Measurements from ENCODE around the gene SLC39A10. TPM values are rescaled to one million over a fixed set of nuclear protein-coding genes. Genes with fewer than 3 reads are reported as not detected.

Gene SLC39A10
- total RNA-seq, 1 experiment from 2014 or later = 167 TPM

DNA sequence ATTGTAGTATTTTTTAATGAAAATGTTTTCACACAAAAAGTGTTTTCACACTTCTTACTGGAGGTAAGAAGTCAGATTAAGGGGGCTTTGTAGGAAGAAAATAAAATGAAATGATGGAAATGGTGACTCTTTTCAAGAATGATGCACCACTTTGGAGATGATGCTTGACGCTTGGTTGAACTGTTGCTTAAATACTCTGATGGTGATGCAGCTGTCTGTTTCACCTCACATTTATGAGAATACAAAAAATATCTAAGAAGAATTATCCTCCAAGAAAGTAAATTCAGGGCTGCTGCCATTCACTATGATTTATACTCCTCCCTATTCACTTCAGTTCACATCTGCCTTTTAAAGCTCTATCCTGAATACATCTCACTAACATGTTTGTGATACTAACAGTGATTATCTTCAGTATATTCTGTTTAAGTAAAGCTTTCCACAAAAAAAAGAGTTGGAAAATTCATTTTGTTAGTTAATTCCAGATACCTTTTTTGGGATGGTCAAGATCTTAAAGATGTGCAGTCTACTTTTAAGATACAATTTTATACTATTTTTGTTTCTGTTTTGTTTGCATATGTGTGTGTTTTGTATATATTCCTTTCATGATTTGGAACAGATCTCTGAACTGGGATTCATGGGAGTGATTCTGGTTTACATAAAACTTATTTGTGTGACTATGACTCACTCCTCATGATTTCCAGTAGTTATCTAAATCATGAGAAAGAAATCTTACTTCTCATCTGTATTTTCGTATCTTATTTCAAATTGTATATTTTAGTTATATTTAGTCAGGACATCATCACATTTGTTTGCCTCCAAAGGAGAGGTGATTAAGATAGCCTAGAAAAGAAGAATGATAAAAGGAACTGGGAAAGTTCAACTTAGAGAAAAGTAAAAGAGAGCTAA lies 53.1 kb downstream of the SLC39A10 start:
- POLR2A ChIA-PET = no interaction called here
- no peak overlapping the region for H3K27ac Mint-ChIP-seq
- no peak overlapping the region for H3K4me3 Mint-ChIP-seq
- ATAC-seq (no peak), DNase-seq (ENCODE audit: low spot score) (no peak)
- H3K27me3 Mint-ChIP-seq (ENCODE audit: low read depth) = no peaks in the 10 kb centered on the region
- no peak for TF ChIP-seq ZNF423 (CRISPR knock-in tag; IDR thresholded peaks at IDR 0.05)
- no peak for TF ChIP-seq ZNF219 (CRISPR knock-in tag; IDR thresholded peaks at IDR 0.05; ENCODE audit: borderline replicate concordance)
- no peak for TF ChIP-seq MXD4 (CRISPR knock-in tag; IDR thresholded peaks at IDR 0.05; ENCODE audit: borderline replicate concordance)
- TF ChIP-seq, protein P1, sequence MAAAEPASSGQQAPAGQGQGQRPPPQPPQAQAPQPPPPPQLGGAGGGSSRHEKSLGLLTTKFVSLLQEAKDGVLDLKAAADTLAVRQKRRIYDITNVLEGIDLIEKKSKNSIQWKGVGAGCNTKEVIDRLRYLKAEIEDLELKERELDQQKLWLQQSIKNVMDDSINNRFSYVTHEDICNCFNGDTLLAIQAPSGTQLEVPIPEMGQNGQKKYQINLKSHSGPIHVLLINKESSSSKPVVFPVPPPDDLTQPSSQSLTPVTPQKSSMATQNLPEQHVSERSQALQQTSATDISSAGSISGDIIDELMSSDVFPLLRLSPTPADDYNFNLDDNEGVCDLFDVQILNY (CRISPR knock-in tag; IDR thresholded peaks at IDR 0.05) = no peak
- TF ChIP-seq, protein P2, sequence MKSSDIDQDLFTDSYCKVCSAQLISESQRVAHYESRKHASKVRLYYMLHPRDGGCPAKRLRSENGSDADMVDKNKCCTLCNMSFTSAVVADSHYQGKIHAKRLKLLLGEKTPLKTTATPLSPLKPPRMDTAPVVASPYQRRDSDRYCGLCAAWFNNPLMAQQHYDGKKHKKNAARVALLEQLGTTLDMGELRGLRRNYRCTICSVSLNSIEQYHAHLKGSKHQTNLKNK (CRISPR knock-in tag; IDR thresholded peaks at IDR 0.05) = no peak
- TF ChIP-seq, protein P3, sequence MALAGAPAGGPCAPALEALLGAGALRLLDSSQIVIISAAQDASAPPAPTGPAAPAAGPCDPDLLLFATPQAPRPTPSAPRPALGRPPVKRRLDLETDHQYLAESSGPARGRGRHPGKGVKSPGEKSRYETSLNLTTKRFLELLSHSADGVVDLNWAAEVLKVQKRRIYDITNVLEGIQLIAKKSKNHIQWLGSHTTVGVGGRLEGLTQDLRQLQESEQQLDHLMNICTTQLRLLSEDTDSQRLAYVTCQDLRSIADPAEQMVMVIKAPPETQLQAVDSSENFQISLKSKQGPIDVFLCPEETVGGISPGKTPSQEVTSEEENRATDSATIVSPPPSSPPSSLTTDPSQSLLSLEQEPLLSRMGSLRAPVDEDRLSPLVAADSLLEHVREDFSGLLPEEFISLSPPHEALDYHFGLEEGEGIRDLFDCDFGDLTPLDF (CRISPR knock-in tag; IDR thresholded peaks at IDR 0.05) = no peak
- TF ChIP-seq MYBL2 (CRISPR knock-in tag; IDR thresholded peaks at IDR 0.05) = no peak
- TF ChIP-seq, protein P4, sequence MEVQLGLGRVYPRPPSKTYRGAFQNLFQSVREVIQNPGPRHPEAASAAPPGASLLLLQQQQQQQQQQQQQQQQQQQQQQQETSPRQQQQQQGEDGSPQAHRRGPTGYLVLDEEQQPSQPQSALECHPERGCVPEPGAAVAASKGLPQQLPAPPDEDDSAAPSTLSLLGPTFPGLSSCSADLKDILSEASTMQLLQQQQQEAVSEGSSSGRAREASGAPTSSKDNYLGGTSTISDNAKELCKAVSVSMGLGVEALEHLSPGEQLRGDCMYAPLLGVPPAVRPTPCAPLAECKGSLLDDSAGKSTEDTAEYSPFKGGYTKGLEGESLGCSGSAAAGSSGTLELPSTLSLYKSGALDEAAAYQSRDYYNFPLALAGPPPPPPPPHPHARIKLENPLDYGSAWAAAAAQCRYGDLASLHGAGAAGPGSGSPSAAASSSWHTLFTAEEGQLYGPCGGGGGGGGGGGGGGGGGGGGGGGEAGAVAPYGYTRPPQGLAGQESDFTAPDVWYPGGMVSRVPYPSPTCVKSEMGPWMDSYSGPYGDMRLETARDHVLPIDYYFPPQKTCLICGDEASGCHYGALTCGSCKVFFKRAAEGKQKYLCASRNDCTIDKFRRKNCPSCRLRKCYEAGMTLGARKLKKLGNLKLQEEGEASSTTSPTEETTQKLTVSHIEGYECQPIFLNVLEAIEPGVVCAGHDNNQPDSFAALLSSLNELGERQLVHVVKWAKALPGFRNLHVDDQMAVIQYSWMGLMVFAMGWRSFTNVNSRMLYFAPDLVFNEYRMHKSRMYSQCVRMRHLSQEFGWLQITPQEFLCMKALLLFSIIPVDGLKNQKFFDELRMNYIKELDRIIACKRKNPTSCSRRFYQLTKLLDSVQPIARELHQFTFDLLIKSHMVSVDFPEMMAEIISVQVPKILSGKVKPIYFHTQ (CRISPR knock-in tag; IDR thresholded peaks at IDR 0.05) = no peak
- TF ChIP-seq, protein P5, sequence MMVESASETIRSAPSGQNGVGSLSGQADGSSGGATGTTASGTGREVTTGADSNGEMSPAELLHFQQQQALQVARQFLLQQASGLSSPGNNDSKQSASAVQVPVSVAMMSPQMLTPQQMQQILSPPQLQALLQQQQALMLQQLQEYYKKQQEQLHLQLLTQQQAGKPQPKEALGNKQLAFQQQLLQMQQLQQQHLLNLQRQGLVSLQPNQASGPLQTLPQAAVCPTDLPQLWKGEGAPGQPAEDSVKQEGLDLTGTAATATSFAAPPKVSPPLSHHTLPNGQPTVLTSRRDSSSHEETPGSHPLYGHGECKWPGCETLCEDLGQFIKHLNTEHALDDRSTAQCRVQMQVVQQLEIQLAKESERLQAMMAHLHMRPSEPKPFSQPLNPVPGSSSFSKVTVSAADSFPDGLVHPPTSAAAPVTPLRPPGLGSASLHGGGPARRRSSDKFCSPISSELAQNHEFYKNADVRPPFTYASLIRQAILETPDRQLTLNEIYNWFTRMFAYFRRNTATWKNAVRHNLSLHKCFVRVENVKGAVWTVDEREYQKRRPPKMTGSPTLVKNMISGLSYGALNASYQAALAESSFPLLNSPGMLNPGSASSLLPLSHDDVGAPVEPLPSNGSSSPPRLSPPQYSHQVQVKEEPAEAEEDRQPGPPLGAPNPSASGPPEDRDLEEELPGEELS (CRISPR knock-in tag; IDR thresholded peaks at IDR 0.05) = no peak
- TF ChIP-seq, protein P6, sequence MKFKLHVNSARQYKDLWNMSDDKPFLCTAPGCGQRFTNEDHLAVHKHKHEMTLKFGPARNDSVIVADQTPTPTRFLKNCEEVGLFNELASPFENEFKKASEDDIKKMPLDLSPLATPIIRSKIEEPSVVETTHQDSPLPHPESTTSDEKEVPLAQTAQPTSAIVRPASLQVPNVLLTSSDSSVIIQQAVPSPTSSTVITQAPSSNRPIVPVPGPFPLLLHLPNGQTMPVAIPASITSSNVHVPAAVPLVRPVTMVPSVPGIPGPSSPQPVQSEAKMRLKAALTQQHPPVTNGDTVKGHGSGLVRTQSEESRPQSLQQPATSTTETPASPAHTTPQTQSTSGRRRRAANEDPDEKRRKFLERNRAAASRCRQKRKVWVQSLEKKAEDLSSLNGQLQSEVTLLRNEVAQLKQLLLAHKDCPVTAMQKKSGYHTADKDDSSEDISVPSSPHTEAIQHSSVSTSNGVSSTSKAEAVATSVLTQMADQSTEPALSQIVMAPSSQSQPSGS (CRISPR knock-in tag; IDR thresholded peaks at IDR 0.05; ENCODE audit: borderline replicate concordance, low read depth) = no peak
- no peak for TF ChIP-seq PRRX2 (CRISPR knock-in tag; IDR thresholded peaks at IDR 0.05)
- no peak for TF ChIP-seq JUN (CRISPR knock-in tag; IDR thresholded peaks at IDR 0.05)
- TF ChIP-seq ZNF138 (CRISPR knock-in tag; conservative IDR thresholded peaks at IDR 0.05) = no peak
- TF ChIP-seq, protein P7, sequence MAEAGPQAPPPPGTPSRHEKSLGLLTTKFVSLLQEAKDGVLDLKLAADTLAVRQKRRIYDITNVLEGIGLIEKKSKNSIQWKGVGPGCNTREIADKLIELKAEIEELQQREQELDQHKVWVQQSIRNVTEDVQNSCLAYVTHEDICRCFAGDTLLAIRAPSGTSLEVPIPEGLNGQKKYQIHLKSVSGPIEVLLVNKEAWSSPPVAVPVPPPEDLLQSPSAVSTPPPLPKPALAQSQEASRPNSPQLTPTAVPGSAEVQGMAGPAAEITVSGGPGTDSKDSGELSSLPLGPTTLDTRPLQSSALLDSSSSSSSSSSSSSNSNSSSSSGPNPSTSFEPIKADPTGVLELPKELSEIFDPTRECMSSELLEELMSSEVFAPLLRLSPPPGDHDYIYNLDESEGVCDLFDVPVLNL (CRISPR knock-in tag; IDR thresholded peaks at IDR 0.05; ENCODE audit: borderline replicate concordance, low read depth) = no peak
- no peaks in the 10 kb centered on the region for H3K9me3 Mint-ChIP-seq
- CTCF ChIA-PET = no interaction called here
- peaks cover 10% of the 10 kb centered on the region; the same call in 1 of the 2 replicates for H3K4me1 Mint-ChIP-seq
- peaks cover 36% of the 10 kb centered on the region for H3K36me3 Mint-ChIP-seq
